Fibroblast of mammary gland (primary cell): ENCODE results near the gene CHMP1A.
A peak's percentile ranks its signal among the peaks of the same experiment; 100 is the strongest.
"Not testable (repeated sequence)": the region's sequence is repeated elsewhere in the genome, so short reads cannot be mapped to it uniquely, and the experiment has no call there.

ENCODE experiments used
- DNase-seq: peaks from one replicate; pipeline ENCODE4 v3.0.0-alpha.2; 2010; ENCODE audit warnings: low read depth
- H3K4me3 ChIP-seq: 2 replicates; pipeline ENCODE4 v1.5.1; 2011; ENCODE audit warnings: low read depth, mild to moderate bottlenecking, low read length, moderate library complexity; ENCODE audit not compliant: control insufficient read depth
- CTCF ChIP-seq: conservative IDR thresholded peaks from 2 replicates; pipeline ENCODE4 v1.5.1; 2011; ENCODE audit warnings: low read depth, low read length, inconsistent platforms; ENCODE audit not compliant: control insufficient read depth, insufficient read depth

CHMP1A gene

GRCh38 chr16:89700100-89700648, 42.7 kb upstream of the CHMP1A start:
- TF ChIP-seq CTCF = peak; percentile 42
- peak overlapping the region; percentile 63 for H3K4me3 ChIP-seq
- peak; percentile 96 for DNase-seq

GRCh38 chr16:89699629-89700099, 42.2 kb upstream of the CHMP1A start:
- not testable (repeated sequence) for H3K4me3 ChIP-seq, DNase-seq

DNA sequence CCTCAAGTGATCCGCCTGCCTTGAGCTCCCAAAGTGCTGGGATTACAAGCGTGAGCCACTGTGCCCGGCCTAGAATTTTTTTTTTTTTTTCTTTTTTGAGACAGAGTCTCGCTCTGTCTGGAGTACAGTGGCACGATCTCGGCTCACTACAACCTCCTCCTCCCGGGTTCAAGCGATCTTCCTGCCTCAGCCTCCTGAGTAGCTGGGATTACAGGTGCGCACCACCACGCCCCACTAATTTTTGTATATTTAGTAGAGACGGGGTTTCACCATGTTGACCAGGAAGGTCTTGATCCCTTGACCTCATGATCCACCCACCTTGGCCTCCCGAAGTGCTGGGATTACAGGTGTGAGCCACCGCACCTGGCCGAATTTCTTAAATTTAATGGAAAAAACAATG, 41.2 kb upstream of the CHMP1A start:
- not testable (repeated sequence) for H3K4me3 ChIP-seq, DNase-seq

- H3K4me3 ChIP-seq = no peak overlapping the region
- no peak for TF ChIP-seq CTCF
- DNase-seq = no peak
Observed at GRCh38 chr16:89697616-89698331, 40.3 kb upstream of the CHMP1A start.

- DNase-seq = no peak
- no peak for TF ChIP-seq CTCF
- H3K4me3 ChIP-seq = no peak overlapping the region
Observed at GRCh38 chr16:89697161-89697615, 39.7 kb upstream of the CHMP1A start.

GRCh38 chr16:89696670-89697128, 39.2 kb upstream of the CHMP1A start:
- DNase-seq = no peak
- no peak overlapping the region for H3K4me3 ChIP-seq
- no peak for TF ChIP-seq CTCF

- no peak for DNase-seq
- no peak overlapping the region for H3K4me3 ChIP-seq
- no peak for TF ChIP-seq CTCF
Observed at GRCh38 chr16:89695875-89696669, 38.6 kb upstream of the CHMP1A start.
